Endodermal cell (in vitro differentiated cells): ENCODE measurements around the gene ALS2. TPM values are rescaled to one million over a fixed set of nuclear protein-coding genes. Genes with fewer than 3 reads are reported as not detected.

Experiments
- DNase-seq: peaks from one replicate; pipeline ENCODE4 v3.0.0-alpha.2; 2017
- H3K27ac ChIP-seq: 2 replicates; pipeline ENCODE4 v1.5.1; 2013; ENCODE audit warnings: mild to moderate bottlenecking, low read depth, low read length, moderate library complexity
- H3K27me3 ChIP-seq: 2 replicates; pipeline ENCODE4 v1.6.1; 2013; ENCODE audit warnings: mild to moderate bottlenecking, low read length, moderate library complexity; ENCODE audit not compliant: insufficient read depth, control insufficient read depth, poor library complexity, severe bottlenecking
- H3K36me3 ChIP-seq: 2 replicates; pipeline ENCODE4 v1.7.0; 2013; ENCODE audit warnings: mild to moderate bottlenecking, low read length, moderate library complexity; ENCODE audit not compliant: control insufficient read depth, insufficient read depth
- H3K4me1 ChIP-seq: one replicate; pipeline ENCODE4 v1.7.0; 2013; ENCODE audit warnings: low read length; ENCODE audit not compliant: control insufficient read depth, insufficient read depth
- H3K4me3 ChIP-seq: 2 replicates; pipeline ENCODE4 v1.5.1; 2013; ENCODE audit warnings: mild to moderate bottlenecking, low read length, moderate library complexity
- H3K9ac ChIP-seq: 2 replicates; pipeline ENCODE4 v1.6.1; 2013; ENCODE audit warnings: mild to moderate bottlenecking, low read length, moderate library complexity; ENCODE audit not compliant: poor library complexity, severe bottlenecking; ENCODE audit errors: extremely low read depth
- H3K9me3 ChIP-seq: 2 replicates; pipeline ENCODE4 v1.6.1; 2013; ENCODE audit warnings: mild to moderate bottlenecking, low read length, moderate library complexity; ENCODE audit not compliant: control insufficient read depth
- H3K27ac Mint-ChIP-seq: 2 replicates; pipeline ENCODE4 v1.8.0; 2020; ENCODE audit warnings: mixed read lengths
- H3K27me3 Mint-ChIP-seq: 2 replicates; pipeline ENCODE4 v1.8.0; 2021; ENCODE audit warnings: mild to moderate bottlenecking, mixed read lengths; ENCODE audit not compliant: insufficient read depth
- H3K36me3 Mint-ChIP-seq: 2 replicates; pipeline ENCODE4 v1.8.0; 2020; ENCODE audit warnings: low read depth, mixed read lengths
- H3K4me1 Mint-ChIP-seq: 2 replicates; pipeline ENCODE4 v1.8.0; 2020; ENCODE audit warnings: mixed read lengths
- H3K4me3 Mint-ChIP-seq: 2 replicates; pipeline ENCODE4 v1.8.0; 2020; ENCODE audit warnings: mild to moderate bottlenecking, moderate library complexity, mixed read lengths
- H3K9me3 Mint-ChIP-seq: 2 replicates; pipeline ENCODE4 v1.8.0; 2020; ENCODE audit warnings: mild to moderate bottlenecking, mixed read lengths
- WGBS, 2 experiments: methylation state at CpG; one replicate each; pipeline versions ENCODE4 v1.1.5 to v1.1.7; 2013; ENCODE audit warnings: missing lambda C conversion rate in 2 of 2, mixed read lengths in 1 of 2; ENCODE audit not compliant: insufficient coverage in 1 of 2, insufficient read length in 1 of 2; 5-methylcytosine and 5-hydroxymethylcytosine counted together
- total RNA-seq, 2 donors: library from RNA; stranded (reverse); fragmentation: NEBNext Ultra II Directional in 1 of 2; extraction: Animal tissue kit (Norgen Biotek cat#: 25700) in 1 of 2; gene quantifications; 2 replicates in 1 of 2; 3 replicates in 1 of 2; pipeline ENCODE4 v1.2.1, GENCODE V29; 2021
- TF ChIP-seq, protein P1 (sequence below): fragments of 200-600 bp; sonication (generic); conservative IDR thresholded peaks from 2 replicates; pipeline ENCODE4 v1.5.0; 2021; ENCODE audit warnings: antibody characterized with exemption, mild to moderate bottlenecking

The ALS2 gene
- total RNA-seq, 2 donors from 2014 or later, result 56.6 to 58.5 TPM

DNA sequence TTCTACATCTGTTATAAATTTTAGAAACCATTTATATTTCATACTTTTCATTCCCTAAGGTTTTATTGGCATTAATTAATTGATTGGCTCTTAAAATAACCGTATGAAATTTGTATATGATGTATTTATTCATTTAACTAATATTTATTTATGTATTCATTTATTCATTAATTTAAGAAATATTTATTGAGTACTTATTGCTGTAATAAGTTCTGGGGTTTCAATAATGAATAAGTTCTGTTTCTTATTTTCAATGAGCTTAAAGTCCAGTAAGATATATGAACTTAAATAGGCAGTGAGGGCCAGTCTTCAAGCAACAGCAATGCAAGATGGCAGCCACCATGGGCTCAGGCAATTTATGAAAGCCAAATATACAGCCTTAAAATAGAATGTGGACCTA, 43.5 kb upstream of the ALS2 start:
- no peak overlapping the region for H3K4me3 ChIP-seq
- TF ChIP-seq, protein P1, sequence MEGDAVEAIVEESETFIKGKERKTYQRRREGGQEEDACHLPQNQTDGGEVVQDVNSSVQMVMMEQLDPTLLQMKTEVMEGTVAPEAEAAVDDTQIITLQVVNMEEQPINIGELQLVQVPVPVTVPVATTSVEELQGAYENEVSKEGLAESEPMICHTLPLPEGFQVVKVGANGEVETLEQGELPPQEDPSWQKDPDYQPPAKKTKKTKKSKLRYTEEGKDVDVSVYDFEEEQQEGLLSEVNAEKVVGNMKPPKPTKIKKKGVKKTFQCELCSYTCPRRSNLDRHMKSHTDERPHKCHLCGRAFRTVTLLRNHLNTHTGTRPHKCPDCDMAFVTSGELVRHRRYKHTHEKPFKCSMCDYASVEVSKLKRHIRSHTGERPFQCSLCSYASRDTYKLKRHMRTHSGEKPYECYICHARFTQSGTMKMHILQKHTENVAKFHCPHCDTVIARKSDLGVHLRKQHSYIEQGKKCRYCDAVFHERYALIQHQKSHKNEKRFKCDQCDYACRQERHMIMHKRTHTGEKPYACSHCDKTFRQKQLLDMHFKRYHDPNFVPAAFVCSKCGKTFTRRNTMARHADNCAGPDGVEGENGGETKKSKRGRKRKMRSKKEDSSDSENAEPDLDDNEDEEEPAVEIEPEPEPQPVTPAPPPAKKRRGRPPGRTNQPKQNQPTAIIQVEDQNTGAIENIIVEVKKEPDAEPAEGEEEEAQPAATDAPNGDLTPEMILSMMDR, result no peak
- peaks cover 7% of the 10 kb centered on the region for H3K4me1 ChIP-seq
- DNase-seq, result no peak
- no peaks in the 10 kb centered on the region for H3K27me3 ChIP-seq
- H3K4me3 Mint-ChIP-seq, result no peak overlapping the region
- H3K4me1 Mint-ChIP-seq, result peaks cover 11% of the 10 kb centered on the region
- no peak overlapping the region for H3K9ac ChIP-seq
- peaks cover 4% of the 10 kb centered on the region for H3K9me3 Mint-ChIP-seq
- no peak overlapping the region for H3K27ac ChIP-seq
- H3K27me3 Mint-ChIP-seq, result no peaks in the 10 kb centered on the region
- peaks cover 16% of the 10 kb centered on the region for H3K9me3 ChIP-seq
- H3K36me3 ChIP-seq, result no peaks in the 10 kb centered on the region
- H3K36me3 Mint-ChIP-seq, result no peaks in the 10 kb centered on the region
- H3K27ac Mint-ChIP-seq, result no peak overlapping the region
- WGBS, 2 experiments, result no CpG with 5 or more reads among the region's 1 CpG

DNA sequence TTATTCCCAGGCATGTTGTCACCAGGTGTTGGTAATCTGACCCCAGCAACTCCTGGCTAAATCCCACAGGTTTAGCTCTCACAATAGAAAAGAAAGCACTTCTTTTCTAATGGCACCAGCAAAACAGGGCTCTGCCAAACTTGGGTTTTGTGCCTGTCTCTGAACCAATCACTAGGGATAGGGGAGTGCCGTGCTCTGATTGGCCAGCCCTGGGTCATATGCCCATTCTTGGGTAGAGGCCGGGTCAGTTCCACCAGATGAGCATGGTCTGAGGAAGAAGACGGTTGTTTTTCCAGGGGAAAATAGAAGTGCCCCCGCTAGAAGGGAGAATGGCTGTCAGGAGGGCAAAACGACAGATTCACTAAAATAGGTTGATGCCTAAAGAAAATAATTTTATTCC, 40.3 kb upstream of the ALS2 start:
- no peaks in the 10 kb centered on the region for H3K36me3 ChIP-seq
- no peak overlapping the region for H3K4me3 Mint-ChIP-seq
- H3K9me3 Mint-ChIP-seq, result peaks cover 19% of the 10 kb centered on the region
- WGBS, 2 experiments, result 96 to 97% methylated on average over 4 to 5 of the region's 5 CpGs
- no peak for DNase-seq
- H3K9ac ChIP-seq, result no peak overlapping the region
- H3K27ac ChIP-seq, result no peak overlapping the region
- H3K27ac Mint-ChIP-seq, result no peak overlapping the region
- TF ChIP-seq, protein P1, result no peak
- H3K27me3 Mint-ChIP-seq, result no peaks in the 10 kb centered on the region
- peaks cover 13% of the 10 kb centered on the region for H3K4me1 Mint-ChIP-seq
- H3K36me3 Mint-ChIP-seq, result peaks cover 5% of the 10 kb centered on the region
- H3K27me3 ChIP-seq, result no peaks in the 10 kb centered on the region
- no peak overlapping the region for H3K4me3 ChIP-seq
- H3K4me1 ChIP-seq, result peaks cover 7% of the 10 kb centered on the region
- H3K9me3 ChIP-seq, result peaks cover 26% of the 10 kb centered on the region

DNA sequence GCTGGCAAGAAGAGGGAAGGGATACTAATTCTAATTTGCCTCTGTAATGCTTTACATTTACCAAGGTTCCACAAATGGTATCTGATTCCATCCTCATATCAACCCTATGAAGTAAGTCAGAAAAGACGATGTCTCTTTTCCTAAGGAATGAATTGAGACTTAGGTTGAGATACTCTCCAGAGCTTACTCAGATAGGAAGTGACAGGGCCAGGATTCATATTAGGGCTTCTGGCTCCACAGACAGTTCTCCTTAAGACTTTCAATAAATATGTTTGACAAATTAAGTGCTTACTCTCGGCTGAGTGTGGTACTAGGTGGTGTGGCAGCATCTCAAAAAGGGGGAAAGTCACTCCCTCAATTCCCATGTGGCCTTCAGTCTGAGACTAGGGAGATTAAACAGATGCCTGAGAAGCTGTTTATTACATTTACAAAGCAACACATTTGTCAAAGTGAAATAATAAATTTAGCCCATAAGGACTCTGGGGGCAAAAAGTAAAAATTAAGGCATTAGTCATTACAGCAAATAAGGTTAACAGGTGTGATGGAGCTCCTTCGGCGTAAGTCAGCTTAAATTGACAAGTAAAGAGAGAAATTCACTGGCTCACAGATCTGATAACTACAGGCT, 39.8 kb upstream of the ALS2 start:
- Histone ChIP-seq H3K9me3 (peaks cover 23% of the 10 kb centered on the region), H3K27me3 (no peaks in the 10 kb centered on the region), H3K4me1 (peaks cover 7% of the 10 kb centered on the region), H3K4me3 (no peak overlapping the region), H3K36me3 (no peaks in the 10 kb centered on the region), H3K27ac (no peak overlapping the region), H3K9ac (no peak overlapping the region)
- Mint-ChIP-seq H3K4me1 (peaks cover 12% of the 10 kb centered on the region), H3K4me3 (no peak overlapping the region), H3K36me3 (peaks cover 5% of the 10 kb centered on the region), H3K27me3 (no peaks in the 10 kb centered on the region), H3K27ac (no peak overlapping the region), H3K9me3 (peaks cover 17% of the 10 kb centered on the region)
- no peak for DNase-seq
- TF ChIP-seq, protein P1, result no peak
- WGBS, 2 experiments, result 91 to 94% methylated on average over 3 to 4 of the region's 4 CpGs
